Activated CD8-positive, alpha-beta memory T cell treated with anti-CD3 and anti-CD28 coated beads for 36 hours (primary cell): ENCODE data around the gene SLC46A1. TPM values are rescaled to one million over a fixed set of nuclear protein-coding genes. Genes with fewer than 3 reads are reported as not detected.

Experiments
- CTCF ChIA-PET: fragments of 350-600 bp; sonication (Branson Sonifier 250); formaldehyde crosslinking; loops from one replicate; lab custom pipeline; 2021; ENCODE audit warnings: antibody characterized with exemption; lab: Charles Lee
- POLR2A ChIA-PET: fragments of 350-600 bp; sonication (Branson Sonifier 250); formaldehyde crosslinking; loops from one replicate; lab custom pipeline; 2021; ENCODE audit warnings: antibody characterized with exemption; lab: Charles Lee
- total RNA-seq, 2 experiments: library from RNA; stranded (reverse); gene quantifications; one replicate each; pipeline ENCODE4 v1.2.3, GENCODE V29; 2021

Gene SLC46A1
- total RNA-seq, 2 experiments from 2014 or later, result 6.6 to 6.7 TPM

DNA sequence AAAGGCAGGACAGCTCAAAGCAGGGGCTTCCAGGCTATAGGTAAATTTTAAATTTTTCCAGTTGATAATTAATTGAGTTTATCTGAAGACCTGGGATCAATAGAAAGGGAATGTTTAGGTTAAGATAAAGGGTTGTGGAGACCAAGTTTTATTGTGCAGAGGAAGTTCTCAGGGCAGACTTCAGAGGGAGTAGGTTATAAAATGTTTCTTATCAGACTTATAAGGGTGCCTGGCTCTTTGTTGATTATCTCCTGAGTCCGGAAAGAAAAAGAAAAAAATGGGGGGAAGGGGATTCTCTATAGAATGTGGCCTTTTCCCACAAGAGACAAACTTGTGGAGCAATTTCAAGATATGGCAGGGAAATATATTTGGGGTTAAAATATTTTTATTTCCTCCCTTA is 15.9 kb downstream of the SLC46A1 start:
- ChIA-PET CTCF (interaction anchor here (0.7 kb wide), 1 partner anchor 15 kb away, joined by 3 read pairs; no protein-coding TSS in a partner anchor), POLR2A (no interaction called here)

DNA sequence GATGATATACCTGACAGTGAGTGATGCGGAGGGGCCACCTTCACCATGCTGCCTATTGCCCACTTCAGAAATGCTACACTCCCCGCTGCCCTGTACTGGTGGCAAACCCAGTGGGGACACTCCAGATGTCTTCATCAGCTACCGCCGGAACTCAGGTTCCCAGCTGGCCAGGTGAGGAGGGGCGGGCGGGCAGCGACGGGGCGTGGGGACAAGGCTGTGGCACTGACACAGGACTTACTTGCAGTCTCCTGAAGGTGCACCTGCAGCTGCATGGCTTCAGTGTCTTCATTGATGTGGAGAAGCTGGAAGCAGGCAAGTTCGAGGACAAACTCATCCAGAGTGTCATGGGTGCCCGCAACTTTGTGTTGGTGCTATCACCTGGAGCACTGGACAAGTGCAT is 17.9 kb downstream of the SLC46A1 start:
- POLR2A ChIA-PET, result interaction anchor here (0.6 kb wide), 1 partner anchor 13 kb away, joined by 3 read pairs; no protein-coding TSS in a partner anchor
- CTCF ChIA-PET, result interaction anchor here (0.9 kb wide), 1 partner anchor 59 kb away, joined by 3 read pairs; no protein-coding TSS in a partner anchor

DNA sequence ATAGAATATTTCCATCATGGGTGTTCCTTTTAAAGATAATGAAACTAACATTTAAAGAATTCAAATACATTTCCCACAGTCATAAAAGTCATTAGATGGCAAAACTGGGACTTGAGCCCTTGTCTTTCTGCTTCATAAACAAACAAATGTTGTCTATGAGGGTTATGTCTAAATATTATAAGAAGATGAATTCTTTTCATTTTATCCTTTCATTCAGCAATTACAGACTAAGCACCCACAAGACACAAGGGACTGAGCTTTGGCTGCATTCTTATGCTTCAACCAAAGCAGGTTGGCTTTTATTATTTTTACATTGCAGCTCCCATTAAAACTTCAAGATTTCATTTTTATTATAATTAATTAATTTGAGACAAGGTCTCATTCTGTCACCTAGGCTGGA is 19.6 kb downstream of the SLC46A1 start:
- POLR2A ChIA-PET, result interaction anchor here (0.5 to 0.8 kb wide), 2 partner anchors 9 to 29 kb away, joined by 3 read pairs; partner anchors contain the start of gene POLDIP2
- CTCF ChIA-PET, result no interaction called here

DNA sequence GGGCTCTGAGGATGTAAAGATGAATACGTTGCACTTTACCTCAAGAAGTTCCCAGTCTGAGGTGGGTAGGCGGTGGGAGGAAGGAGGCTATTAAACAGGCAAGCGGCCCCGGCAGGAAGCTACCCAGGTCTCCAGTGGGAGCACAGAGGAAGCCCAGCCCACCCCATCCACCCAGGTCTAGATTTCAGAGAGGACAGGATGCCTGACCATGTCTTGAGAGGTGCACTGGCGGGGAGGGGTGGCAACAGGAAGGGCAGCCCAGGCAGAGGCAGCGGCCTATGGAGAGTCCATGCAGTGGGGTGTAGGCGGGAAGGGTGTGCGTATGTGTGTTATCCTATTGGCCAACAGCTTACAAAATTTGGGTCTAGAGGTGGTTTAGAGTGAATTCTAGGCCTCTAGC is 20.6 kb downstream of the SLC46A1 start:
- POLR2A ChIA-PET, result interaction anchor here (1.5 to 1.9 kb wide), 4 partner anchors 28 to 190 kb away, joined by 3 to 11 read pairs (median 4); partner anchors contain the start of genes IFT20, POLDIP2 and TNFAIP1
- CTCF ChIA-PET, result interaction anchor here (0.9 to 1.2 kb wide), 2 partner anchors 50 to 110 kb away, joined by 3 read pairs; partner anchors contain the start of gene TNFAIP1

DNA sequence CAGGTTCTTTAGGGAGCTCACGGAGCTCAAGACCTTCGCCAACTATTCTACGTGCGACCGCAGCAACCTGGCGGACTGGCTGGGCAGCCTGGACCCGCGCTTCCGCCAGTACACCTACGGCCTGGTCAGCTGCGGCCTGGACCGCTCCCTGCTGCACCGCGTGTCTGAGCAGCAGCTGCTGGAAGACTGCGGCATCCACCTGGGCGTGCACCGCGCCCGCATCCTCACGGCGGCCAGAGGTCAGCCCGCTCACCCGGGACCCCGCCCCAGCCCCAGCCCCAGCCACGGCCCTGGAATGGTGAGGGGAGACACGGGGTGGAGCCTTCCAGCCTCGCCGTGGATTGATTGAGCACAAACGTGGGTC is 21.0 kb downstream of the SLC46A1 start:
- ChIA-PET CTCF (interaction anchor here (0.9 to 1.2 kb wide), 2 partner anchors 49 to 110 kb away, joined by 3 read pairs; partner anchors contain the start of gene TNFAIP1), POLR2A (interaction anchor here (0.5 to 1.9 kb wide), 7 partner anchors 9 to 190 kb away, joined by 3 to 15 read pairs (median 5); partner anchors contain the start of genes IFT20, POLDIP2, SARM1 and TNFAIP1)

DNA sequence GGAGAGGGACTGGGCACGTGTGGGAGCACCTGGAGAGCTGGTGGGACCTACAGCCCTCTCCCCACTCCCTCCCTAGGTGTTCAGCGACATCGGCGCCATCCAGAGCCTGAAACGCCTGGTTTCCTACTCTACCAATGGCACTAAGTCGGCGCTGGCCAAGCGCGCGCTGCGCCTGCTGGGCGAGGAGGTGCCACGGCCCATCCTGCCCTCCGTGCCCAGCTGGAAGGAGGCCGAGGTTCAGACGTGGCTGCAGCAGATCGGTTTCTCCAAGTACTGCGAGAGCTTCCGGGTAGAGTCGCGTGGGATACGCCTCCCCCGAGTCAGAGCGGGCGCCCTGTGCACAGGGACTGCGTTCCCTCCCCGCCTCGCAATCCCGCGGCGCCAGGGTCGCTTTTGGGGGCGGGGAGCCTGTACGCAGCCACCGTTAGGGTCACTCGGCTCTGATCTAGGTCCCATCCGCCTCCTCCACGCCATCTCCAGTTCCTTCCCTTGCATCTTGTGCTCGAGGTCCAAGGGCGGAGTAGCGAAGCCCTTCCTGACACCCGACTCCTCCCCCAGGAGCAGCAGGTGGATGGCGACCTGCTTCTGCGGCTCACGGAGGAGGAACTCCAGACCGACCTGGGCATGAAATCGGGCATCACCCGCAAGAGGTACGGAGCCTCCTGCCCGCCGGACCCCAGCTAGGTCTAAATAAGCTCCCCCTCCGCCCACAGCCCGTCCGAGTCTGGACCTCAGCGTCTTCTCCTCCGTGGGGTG is 21.6 kb downstream of the SLC46A1 start:
- ChIA-PET POLR2A (interaction anchor here (0.5 to 1.9 kb wide), 8 partner anchors 8 to 191 kb away, joined by 3 to 15 read pairs (median 4); partner anchors contain the start of genes IFT20, POLDIP2, SARM1 and TNFAIP1), CTCF (interaction anchor here (0.9 to 1.2 kb wide), 5 partner anchors 21 to 111 kb away, joined by 3 to 4 read pairs (median 3); partner anchors contain the start of gene TNFAIP1)

DNA sequence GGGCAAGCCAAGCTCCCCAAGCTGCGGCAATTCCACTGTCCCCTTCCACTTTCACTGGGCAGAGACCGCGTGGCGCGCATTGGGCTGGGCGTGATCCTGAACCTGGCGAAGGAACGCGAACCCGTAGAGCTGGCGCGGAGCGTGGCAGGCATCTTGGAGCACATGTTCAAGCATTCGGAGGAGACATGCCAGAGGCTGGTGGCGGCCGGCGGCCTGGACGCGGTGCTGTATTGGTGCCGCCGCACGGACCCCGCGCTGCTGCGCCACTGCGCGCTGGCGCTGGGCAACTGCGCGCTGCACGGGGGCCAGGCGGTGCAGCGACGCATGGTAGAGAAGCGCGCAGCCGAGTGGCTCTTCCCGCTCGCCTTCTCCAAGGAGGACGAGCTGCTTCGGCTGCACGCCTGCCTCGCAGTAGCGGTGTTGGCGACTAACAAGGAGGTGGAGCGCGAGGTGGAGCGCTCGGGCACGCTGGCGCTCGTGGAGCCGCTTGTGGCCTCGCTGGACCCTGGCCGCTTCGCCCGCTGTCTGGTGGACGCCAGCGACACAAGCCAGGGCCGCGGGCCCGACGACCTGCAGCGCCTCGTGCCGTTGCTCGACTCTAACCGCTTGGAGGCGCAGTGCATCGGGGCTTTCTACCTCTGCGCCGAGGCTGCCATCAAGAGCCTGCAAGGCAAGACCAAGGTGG is 24.7 kb downstream of the SLC46A1 start:
- CTCF ChIA-PET, result interaction anchor here (1.6 kb wide), 1 partner anchor 29 kb away, joined by 3 read pairs; no protein-coding TSS in a partner anchor
- POLR2A ChIA-PET, result no interaction called here

DNA sequence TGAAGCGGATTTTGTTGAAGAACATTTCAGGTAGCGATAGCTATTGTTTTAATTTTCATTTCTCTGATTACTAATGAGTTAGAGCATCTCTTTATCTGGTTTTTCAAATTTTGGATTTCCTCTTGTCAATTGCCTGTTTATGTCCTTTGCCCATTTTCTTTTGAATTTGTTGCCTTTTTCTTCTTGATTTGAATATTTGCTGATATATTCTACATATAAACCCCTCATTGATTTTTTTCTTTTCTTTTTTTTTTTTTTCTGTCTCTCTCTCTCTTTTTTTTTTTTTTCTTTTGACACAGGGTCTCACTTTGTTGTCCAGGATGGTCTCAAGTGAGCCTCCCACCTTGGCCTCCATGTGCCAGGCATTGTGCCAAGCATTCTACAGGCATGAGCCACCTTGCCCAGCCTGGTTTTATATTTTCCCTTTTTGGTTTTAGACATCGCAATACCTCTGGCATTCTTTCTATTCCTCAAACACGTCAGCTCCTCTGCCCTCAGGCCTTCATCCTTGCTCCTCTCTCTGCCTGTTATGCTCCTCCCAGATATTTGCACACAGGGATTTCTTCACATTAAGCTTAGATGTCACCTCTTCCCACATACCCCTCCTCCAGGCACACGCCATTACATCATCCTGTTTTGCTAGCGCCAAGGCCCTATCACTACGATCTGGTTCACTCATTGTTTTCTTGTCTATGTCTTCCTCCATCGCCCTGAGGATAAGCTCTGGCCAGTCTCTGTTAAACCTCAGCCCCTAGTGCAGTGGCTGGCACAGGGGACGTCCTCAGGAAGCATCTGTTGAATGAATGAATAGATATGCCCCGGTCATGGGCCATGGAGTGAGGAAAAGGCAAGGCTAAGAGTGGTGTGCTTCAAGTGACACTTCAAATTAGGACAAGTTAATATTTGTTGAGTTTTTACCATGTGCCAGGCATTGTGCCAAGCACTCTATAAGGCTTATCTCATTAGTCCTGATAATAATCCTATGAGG is 25.9 kb downstream of the SLC46A1 start:
- ChIA-PET CTCF (interaction anchor here (0.7 to 1.0 kb wide), 3 partner anchors 11 to 191 kb away, joined by 3 to 5 read pairs (median 5); no protein-coding TSS in a partner anchor), POLR2A (no interaction called here)

DNA sequence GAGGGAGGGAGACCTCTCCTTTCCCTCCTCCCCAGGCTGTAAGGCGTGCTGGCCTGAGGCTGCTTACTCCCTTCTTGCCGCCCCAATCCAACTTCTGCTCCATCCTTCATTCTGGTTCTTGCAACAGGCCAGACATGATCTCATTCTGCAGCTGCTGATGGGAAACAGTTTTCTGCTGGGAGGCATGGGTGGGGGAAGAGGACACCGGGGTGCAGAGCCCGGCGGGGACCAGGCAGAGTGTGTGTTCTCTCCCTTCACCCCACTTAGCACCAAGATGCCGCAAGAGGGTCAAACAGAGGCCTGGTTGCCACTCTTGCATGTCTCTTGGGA is 33.1 kb downstream of the SLC46A1 start:
- CTCF ChIA-PET, result interaction anchor here (1.0 kb wide), 1 partner anchor 34 kb away, joined by 3 read pairs; no protein-coding TSS in a partner anchor

DNA sequence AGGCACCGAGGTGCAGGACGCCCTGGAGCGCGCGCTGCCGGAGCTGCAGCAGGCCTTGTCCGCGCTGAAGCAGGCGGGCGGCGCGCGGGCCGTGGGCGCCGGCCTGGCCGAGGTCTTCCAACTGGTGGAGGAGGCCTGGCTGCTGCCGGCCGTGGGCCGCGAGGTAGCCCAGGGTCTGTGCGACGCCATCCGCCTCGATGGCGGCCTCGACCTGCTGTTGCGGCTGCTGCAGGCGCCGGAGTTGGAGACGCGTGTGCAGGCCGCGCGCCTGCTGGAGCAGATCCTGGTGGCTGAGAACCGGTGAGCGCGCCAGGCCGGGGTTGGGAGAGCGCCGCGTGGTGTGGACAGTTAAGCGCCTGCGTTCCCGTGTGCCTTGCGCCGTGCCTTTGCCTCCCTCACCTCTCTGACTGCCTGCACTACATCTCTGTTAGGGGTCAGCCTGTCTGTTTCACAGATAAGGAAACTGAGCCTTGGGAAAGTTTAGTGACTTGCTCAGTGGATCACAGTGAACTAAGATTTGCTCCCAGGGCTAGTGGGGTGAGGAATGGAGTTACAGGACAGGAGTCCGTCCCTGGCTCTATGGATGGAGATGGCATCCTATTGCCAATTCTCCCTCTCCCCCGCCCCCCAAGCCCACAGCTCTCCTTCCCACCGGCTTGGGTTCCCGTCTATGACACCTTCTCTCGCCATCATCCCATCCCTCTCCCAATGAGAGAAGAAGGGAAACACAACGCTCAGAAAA is 33.6 kb downstream of the SLC46A1 start:
- ChIA-PET CTCF (interaction anchor here (1.0 kb wide), 1 partner anchor 34 kb away, joined by 3 read pairs; no protein-coding TSS in a partner anchor), POLR2A (interaction anchor here (1.1 to 1.7 kb wide), 2 partner anchors 12 to 15 kb away, joined by 3 to 15 read pairs; partner anchors contain the start of gene POLDIP2)

More for the DNA sequence above, 33.1 kb downstream of the SLC46A1 start:
- POLR2A ChIA-PET, result no interaction called here

DNA sequence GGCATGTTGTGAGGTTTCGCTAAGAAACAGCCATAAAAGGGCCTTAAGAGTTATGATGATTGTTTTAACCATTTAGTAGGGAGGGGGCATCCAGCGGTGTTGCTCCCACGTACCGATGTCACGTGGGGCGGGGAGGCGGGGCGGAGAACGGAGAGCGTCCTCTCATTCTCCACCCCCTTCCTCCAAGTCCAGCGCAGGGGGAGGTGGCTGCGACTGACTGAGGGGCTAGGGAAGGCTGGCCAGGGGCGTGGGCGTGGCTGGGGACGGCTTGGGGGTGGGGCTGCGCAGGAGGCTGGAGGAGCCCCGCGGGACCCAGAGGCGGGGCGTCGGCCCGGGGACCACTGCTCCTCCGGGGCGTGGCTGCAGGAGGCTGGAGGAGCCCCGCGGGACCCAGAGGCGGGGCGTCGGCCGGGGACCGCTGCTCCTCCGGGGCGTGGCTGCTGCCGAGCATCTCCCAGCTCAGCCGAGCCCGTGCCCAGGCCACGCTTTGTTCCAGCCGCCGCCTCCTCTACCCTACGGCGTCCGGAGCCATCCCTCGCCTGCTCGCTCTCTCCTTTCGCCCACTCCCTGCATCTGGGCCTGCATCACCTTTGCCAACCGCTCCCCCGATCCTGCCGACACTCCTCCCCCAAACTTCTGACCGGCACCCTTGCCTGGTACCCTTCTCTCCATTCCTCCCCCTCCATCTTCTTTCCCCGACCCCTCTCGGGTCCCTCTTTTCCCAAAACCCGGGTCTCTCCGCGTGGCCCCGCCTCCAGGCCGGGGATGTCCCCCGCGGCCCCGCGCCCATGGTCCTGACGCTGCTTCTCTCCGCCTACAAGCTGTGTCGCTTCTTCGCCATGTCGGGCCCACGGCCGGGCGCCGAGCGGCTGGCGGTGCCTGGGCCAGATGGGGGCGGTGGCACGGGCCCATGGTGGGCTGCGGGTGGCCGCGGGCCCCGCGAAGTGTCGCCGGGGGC is 34.5 kb downstream of the SLC46A1 start, which contains the start of gene SARM1:
Gene SARM1, plus strand, starts transcription at position 450 of the 958 bp plus-strand sequence. Its CDS starts 339 bp downstream, at position 789.
- CTCF ChIA-PET, result interaction anchor here (1.0 kb wide), 1 partner anchor 35 kb away, joined by 3 read pairs; no protein-coding TSS in a partner anchor
- POLR2A ChIA-PET, result interaction anchor here (1.1 to 1.7 kb wide), 2 partner anchors 13 to 14 kb away, joined by 3 to 15 read pairs; partner anchors contain the start of gene POLDIP2

DNA sequence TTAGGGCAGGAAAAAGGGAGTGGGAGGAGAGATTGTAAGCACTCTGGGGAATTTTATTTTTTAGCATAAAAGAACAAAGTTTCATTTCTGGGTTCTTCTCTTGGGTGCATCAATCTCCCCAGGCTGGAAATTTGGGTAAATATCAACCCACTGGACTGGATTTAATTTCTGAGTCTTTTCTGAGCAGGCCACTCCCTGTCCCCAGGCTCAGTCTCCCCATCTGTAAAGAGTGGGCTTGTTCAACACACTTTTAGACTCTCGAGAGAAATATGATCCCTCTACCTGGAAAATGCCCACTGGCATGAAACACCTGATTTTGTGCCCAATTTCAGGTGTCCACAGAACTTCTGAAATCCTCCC is 35.3 kb downstream of the SLC46A1 start:
- ChIA-PET POLR2A (interaction anchor here (1.4 kb wide), 1 partner anchor 13 kb away, joined by 5 read pairs; the partner anchor contains the start of gene POLDIP2), CTCF (no interaction called here)

DNA sequence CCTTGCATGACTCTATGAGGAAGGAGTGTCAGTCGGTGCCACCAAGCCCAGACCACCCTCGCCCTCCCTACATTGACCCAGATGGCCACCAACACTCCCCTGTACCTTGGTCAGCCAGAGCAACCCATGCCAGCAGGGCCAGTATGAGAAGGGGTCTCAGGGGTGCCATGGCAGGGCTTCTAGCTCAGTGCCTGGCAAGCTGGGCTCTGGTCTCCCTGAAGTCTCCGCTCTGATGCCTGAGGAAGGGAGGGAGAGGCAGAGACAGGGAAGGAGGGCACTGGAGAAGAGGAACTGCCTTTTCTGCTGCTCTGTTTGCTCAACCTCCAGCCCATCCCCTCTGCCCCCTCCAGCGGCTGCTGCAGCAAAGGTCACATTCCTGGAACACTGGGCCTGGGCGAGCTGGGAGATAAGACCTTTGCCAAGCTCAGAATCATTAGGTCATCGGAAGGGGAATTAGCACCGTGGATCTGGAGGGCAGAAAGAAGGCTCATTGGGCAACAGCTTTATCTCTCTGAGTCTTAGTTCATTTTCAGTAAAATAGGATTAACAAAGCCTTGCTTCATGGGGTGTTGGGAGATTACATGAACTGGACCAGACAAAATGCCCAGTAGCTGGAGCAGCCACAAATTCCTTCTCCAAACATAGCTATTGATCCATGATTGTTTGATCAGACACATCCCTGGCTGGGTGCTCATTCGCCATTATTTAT is 35.8 kb downstream of the SLC46A1 start, which contains the start of gene VTN:
Gene VTN, minus strand, starts transcription at position 273 of the 709 bp plus-strand sequence. Its CDS starts 104 bp downstream, at position 169.
- CTCF ChIA-PET, result no interaction called here
- POLR2A ChIA-PET, result interaction anchor here (1.4 kb wide), 1 partner anchor 13 kb away, joined by 5 read pairs; the partner anchor contains the start of gene POLDIP2

DNA sequence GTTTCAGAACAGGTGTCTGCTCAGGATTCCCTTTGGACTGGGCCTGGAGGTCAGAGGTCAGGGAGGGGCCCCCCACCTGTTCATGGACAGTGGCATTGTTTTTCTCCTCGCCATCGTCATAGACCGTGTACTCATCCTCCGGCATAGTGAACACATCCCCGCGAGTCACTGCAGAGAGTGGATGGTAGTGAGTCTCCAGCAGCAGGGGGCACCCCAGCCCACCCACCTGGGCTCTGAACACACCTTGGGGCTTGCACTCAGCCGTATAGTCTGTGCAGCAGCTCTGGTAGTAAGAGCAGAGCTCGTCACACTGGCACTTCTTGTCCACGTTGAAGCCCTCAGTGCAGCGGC is 36.4 kb downstream of the SLC46A1 start:
- ChIA-PET CTCF (no interaction called here), POLR2A (interaction anchor here (1.4 to 1.6 kb wide), 2 partner anchors 12 kb away, joined by 5 read pairs; partner anchors contain the start of gene POLDIP2)
